GM19023 (cell line): Measurements from ENCODE around the gene ADCYAP1R1.

Source experiments
- ATAC-seq: cut with Tn5 transposase; IDR thresholded peaks from one replicate; pipeline ENCODE4 v1.9.1; 2021; ENCODE audit warnings: mild to moderate bottlenecking, moderate library complexity; ENCODE audit not compliant: unreplicated experiment

The ADCYAP1R1 gene

GRCh38 chr7:31036924-31037323, 15.2 kb upstream of the ADCYAP1R1 start:
- no peak for ATAC-seq

GRCh38 chr7:31043051-31043471, 9.0 kb upstream of the ADCYAP1R1 start:
- no peak for ATAC-seq

GRCh38 chr7:31044529-31044928, 7.6 kb upstream of the ADCYAP1R1 start:
- no peak for ATAC-seq

GRCh38 chr7:31046723-31047122, 5.4 kb upstream of the ADCYAP1R1 start:
- ATAC-seq, result no peak

- no peak for ATAC-seq
Observed at GRCh38 chr7:31047313-31048146, 4.6 kb upstream of the ADCYAP1R1 start.

- ATAC-seq, result no peak
Observed at GRCh38 chr7:31049005-31049765, 2.9 kb upstream of the ADCYAP1R1 start.

GRCh38 chr7:31052487-31052840, 356 bp downstream of the ADCYAP1R1 start:
- no peak for ATAC-seq

GRCh38 chr7:31052841-31053601, 913 bp downstream of the ADCYAP1R1 start:
- ATAC-seq, result no peak

- no peak for ATAC-seq
Observed at GRCh38 chr7:31053986-31054385, 1.9 kb downstream of the ADCYAP1R1 start.

- no peak for ATAC-seq
Observed at GRCh38 chr7:31054608-31055278, 2.6 kb downstream of the ADCYAP1R1 start.

GRCh38 chr7:31055471-31055870, 3.4 kb downstream of the ADCYAP1R1 start:
- ATAC-seq, result no peak

- no peak for ATAC-seq
Observed at GRCh38 chr7:31056775-31057346, 4.8 kb downstream of the ADCYAP1R1 start.

- ATAC-seq, result no peak
Observed at GRCh38 chr7:31058122-31058521, 6.0 kb downstream of the ADCYAP1R1 start.

- ATAC-seq, result no peak
Observed at GRCh38 chr7:31058688-31059087, 6.6 kb downstream of the ADCYAP1R1 start.

- ATAC-seq, result no peak
Observed at GRCh38 chr7:31059551-31059950, 7.4 kb downstream of the ADCYAP1R1 start.

- ATAC-seq, result no peak
Observed at GRCh38 chr7:31061185-31061584, 9.1 kb downstream of the ADCYAP1R1 start.

- ATAC-seq, result no peak
Observed at GRCh38 chr7:31062746-31063435, 10.8 kb downstream of the ADCYAP1R1 start.

- no peak for ATAC-seq
Observed at GRCh38 chr7:31065021-31065593, 13.0 kb downstream of the ADCYAP1R1 start.

- no peak for ATAC-seq
Observed at GRCh38 chr7:31065840-31066239, 13.7 kb downstream of the ADCYAP1R1 start.
